ENCODE measurements around the gene ZC3HAV1. TPM values are rescaled to one million over a fixed set of nuclear protein-coding genes. Genes with fewer than 3 reads are reported as not detected.

ZC3HAV1 gene
- total RNA-seq, 1 donor from 2014 or later: 43.6 TPM

GRCh38 chr7:139117599-139118233 lies 8.2 kb upstream of the ZC3HAV1 start:
- H3K27me3 ChIP-seq (ENCODE audit: low read depth): no peaks in the 10 kb centered on the region
- ATAC-seq (no peak), DNase-seq (no peak)
- intact Hi-C loops (cut with DNase I): no loop called here
- no peak overlapping the region for H3K27ac ChIP-seq
- TF ChIP-seq CTCF (IDR thresholded peaks at IDR 0.05): no peak
- H3K4me3 ChIP-seq: no peak overlapping the region
- no peaks in the 10 kb centered on the region for H3K9me3 ChIP-seq
- H3K36me3 ChIP-seq: no peaks in the 10 kb centered on the region
- H3K4me1 ChIP-seq: peaks cover 17% of the 10 kb centered on the region

DNA sequence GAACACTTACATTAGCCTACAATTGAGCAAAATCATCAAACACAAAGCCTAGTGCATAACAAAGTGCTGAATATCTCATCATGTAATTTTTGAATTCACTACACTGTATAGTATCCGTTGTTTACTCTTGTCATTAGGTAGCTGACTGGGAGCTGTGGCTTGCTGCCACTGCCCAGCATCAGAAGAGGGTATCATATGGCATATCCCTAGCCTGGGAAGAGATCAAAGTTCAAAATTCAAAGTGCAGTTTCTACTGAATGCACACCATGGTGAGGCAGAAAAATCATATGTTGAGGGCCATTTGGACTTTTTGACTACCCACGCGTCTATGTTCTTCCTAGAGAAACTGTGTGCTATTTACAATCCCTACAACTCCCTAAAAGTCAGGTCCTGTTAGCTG lies 7.5 kb upstream of the ZC3HAV1 start:
- Histone ChIP-seq H3K9me3 (no peaks in the 10 kb centered on the region), H3K4me3 (no peak overlapping the region), H3K4me1 (peaks cover 17% of the 10 kb centered on the region), H3K36me3 (no peaks in the 10 kb centered on the region), H3K27me3 (ENCODE audit: low read depth) (no peaks in the 10 kb centered on the region), H3K27ac (no peak overlapping the region)
- intact Hi-C loops (cut with DNase I): no loop called here
- no peak for TF ChIP-seq CTCF (IDR thresholded peaks at IDR 0.05)
- ATAC-seq (no peak), DNase-seq (no peak)

DNA sequence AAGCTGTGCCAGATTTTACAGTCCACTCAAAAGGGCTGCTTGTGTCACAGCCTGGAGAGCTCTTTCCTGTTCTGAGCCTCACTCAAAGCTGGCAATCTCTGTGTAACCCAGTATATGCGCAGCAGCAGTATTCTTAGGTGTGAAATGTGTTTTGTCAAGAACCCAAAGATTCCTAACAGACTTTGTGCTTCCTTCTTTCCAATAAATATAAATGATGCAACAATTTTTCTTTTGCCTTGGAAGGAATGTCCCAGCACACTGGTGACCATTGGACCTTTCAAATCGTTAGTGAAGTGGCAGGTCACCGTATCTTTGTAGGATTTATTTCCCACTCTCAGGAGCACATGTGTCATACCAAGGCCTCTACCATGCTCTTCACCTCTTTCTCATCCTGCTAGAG lies 5.6 kb upstream of the ZC3HAV1 start:
- no peak for DNase-seq
- peaks cover 20% of the 10 kb centered on the region for H3K4me1 ChIP-seq
- ATAC-seq: no peak
- H3K4me3 ChIP-seq: no peak overlapping the region
- no peaks in the 10 kb centered on the region for H3K27me3 ChIP-seq (ENCODE audit: low read depth)
- intact Hi-C loops (cut with DNase I): no loop called here
- H3K9me3 ChIP-seq: no peaks in the 10 kb centered on the region
- H3K36me3 ChIP-seq: no peaks in the 10 kb centered on the region
- H3K27ac ChIP-seq: no peak overlapping the region
- no peak for TF ChIP-seq CTCF (IDR thresholded peaks at IDR 0.05)

GRCh38 chr7:139114585-139114984 lies 5.1 kb upstream of the ZC3HAV1 start:
- Histone ChIP-seq H3K27me3 (ENCODE audit: low read depth) (no peaks in the 10 kb centered on the region), H3K9me3 (no peaks in the 10 kb centered on the region), H3K36me3 (no peaks in the 10 kb centered on the region), H3K4me3 (no peak overlapping the region), H3K4me1 (peaks cover 21% of the 10 kb centered on the region), H3K27ac (no peak overlapping the region)
- no peak for TF ChIP-seq CTCF (IDR thresholded peaks at IDR 0.05)
- ATAC-seq (no peak), DNase-seq (no peak)
- intact Hi-C loops (cut with DNase I): no loop called here

GRCh38 chr7:139114018-139114417 lies 4.5 kb upstream of the ZC3HAV1 start:
- peaks cover 16% of the 10 kb centered on the region for H3K4me1 ChIP-seq
- intact Hi-C loops (cut with DNase I): no loop called here
- TF ChIP-seq CTCF (IDR thresholded peaks at IDR 0.05): no peak
- H3K27ac ChIP-seq: no peak overlapping the region
- DNase-seq (no peak), ATAC-seq (no peak)
- no peaks in the 10 kb centered on the region for H3K36me3 ChIP-seq
- H3K27me3 ChIP-seq (ENCODE audit: low read depth): no peaks in the 10 kb centered on the region
- H3K4me3 ChIP-seq: no peak overlapping the region
- H3K9me3 ChIP-seq: no peaks in the 10 kb centered on the region
